Loucy (cell line): Measurements from ENCODE around the gene GRIN2A.

Experiments
- H2AFZ ChIP-seq: fragments of 200-600 bp; sonication (generic); 2 replicates; pipeline ENCODE4 v1.6.0; 2016; ENCODE audit warnings: antibody characterized with exemption, mild to moderate bottlenecking, low read length, moderate library complexity
- H3F3A ChIP-seq: fragments of 200-600 bp; 2 replicates; pipeline ENCODE4 v1.6.0; 2016; ENCODE audit warnings: antibody characterized with exemption, low read depth, mild to moderate bottlenecking
- H3K27me3 ChIP-seq: fragments of 200-600 bp; sonication (generic); 2 replicates; pipeline ENCODE4 v1.6.1; 2014; ENCODE audit warnings: low read length, mild to moderate bottlenecking; ENCODE audit not compliant: insufficient read depth, poor library complexity, severe bottlenecking
- H3K36me3 ChIP-seq: fragments of 200-600 bp; sonication (generic); 2 replicates; pipeline ENCODE4 v1.6.1; 2016; ENCODE audit warnings: low read length; ENCODE audit not compliant: insufficient read depth
- H3K4me1 ChIP-seq: fragments of 200-600 bp; sonication (generic); 2 replicates; pipeline ENCODE4 v1.5.1; 2014; ENCODE audit warnings: low read length, mild to moderate bottlenecking; ENCODE audit not compliant: insufficient read depth, poor library complexity, severe bottlenecking
- H3K4me2 ChIP-seq: fragments of 200-600 bp; sonication (generic); 2 replicates; pipeline ENCODE4 v1.6.0; 2014; ENCODE audit warnings: antibody characterized with exemption, low read length, low read depth, mild to moderate bottlenecking; ENCODE audit not compliant: poor library complexity, severe bottlenecking
- H3K4me3 ChIP-seq: fragments of 200-600 bp; sonication (generic); 2 replicates; pipeline ENCODE4 v1.5.1; 2014; ENCODE audit warnings: low read length, mild to moderate bottlenecking, mixed read lengths; ENCODE audit not compliant: poor library complexity, severe bottlenecking
- H3K79me2 ChIP-seq: fragments of 200-600 bp; sonication (generic); 2 replicates; pipeline ENCODE4 v1.6.1; 2014; ENCODE audit warnings: low read length; ENCODE audit not compliant: insufficient read depth
- H3K9ac ChIP-seq: fragments of 200-600 bp; sonication (generic); 2 replicates; pipeline ENCODE4 v1.6.0; 2014; ENCODE audit warnings: mild to moderate bottlenecking, low read depth, low read length, moderate library complexity; ENCODE audit not compliant: poor library complexity, severe bottlenecking
- H3K9me2 ChIP-seq: fragments of 200-600 bp; sonication (generic); replicated peaks from 2 replicates; pipeline ENCODE4 v1.6.1; 2016; ENCODE audit warnings: low read depth, low read length, mixed read lengths
- H3K9me3 ChIP-seq: fragments of 200-600 bp; sonication (generic); 2 replicates; pipeline ENCODE4 v1.6.1; 2014; ENCODE audit warnings: mild to moderate bottlenecking, antibody characterized with exemption, low read length, low read depth; ENCODE audit not compliant: insufficient read depth
- H4K20me1 ChIP-seq: fragments of 200-600 bp; sonication (generic); 2 replicates; pipeline ENCODE4 v1.6.0; 2014; ENCODE audit warnings: antibody characterized with exemption, low read length, mild to moderate bottlenecking; ENCODE audit not compliant: insufficient read depth, poor library complexity, severe bottlenecking
- CTCF ChIP-seq: fragments of 200-600 bp; sonication (generic); conservative IDR thresholded peaks from 2 replicates; pipeline ENCODE4 v1.5.1; 2014; ENCODE audit warnings: mild to moderate bottlenecking, antibody characterized with exemption, low read length
- EZH2phosphoT487 ChIP-seq: fragments of 200-600 bp; IDR thresholded peaks from 2 replicates; pipeline ENCODE4 v1.6.1; 2018; ENCODE audit warnings: antibody characterized with exemption, mild to moderate bottlenecking, moderate library complexity, borderline replicate concordance

Gene GRIN2A

GRCh38 chr16:10085078-10085798, 97.0 kb downstream of the GRIN2A start:
- H3K4me1 ChIP-seq: no peaks in the 10 kb centered on the region
- no peaks in the 10 kb centered on the region for H3K79me2 ChIP-seq
- no peak overlapping the region for H3K4me2 ChIP-seq
- H4K20me1 ChIP-seq: no peaks in the 10 kb centered on the region
- H3K36me3 ChIP-seq: no peaks in the 10 kb centered on the region
- H2AFZ ChIP-seq: no peak overlapping the region
- TF ChIP-seq CTCF (no peak), EZH2phosphoT487 (no peak)
- H3K27me3 ChIP-seq: no peaks in the 10 kb centered on the region
- no peak overlapping the region for H3K4me3 ChIP-seq
- no peaks in the 10 kb centered on the region for H3F3A ChIP-seq
- no peaks in the 10 kb centered on the region for H3K9me3 ChIP-seq
- H3K9ac ChIP-seq: no peak overlapping the region
- H3K9me2 ChIP-seq: no peaks in the 10 kb centered on the region

DNA sequence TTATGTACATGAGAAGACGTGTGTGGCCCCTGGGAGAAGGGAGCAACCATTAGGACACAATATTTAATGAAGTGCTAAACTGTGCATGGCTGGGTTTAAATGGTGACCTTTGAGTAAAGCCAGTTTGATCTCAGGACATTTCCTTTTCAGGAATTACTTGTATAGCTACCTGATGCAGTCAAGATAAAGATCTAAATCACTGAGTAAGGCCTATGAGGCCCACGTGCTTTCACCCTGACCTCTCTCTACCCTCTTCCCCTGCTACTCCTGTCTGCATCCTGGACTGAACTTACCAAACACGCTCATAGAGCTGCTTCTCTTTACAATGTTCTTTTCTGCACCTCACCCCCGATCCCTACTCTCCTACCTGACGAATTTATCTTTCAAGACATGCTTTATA, 98.9 kb downstream of the GRIN2A start:
- Histone ChIP-seq H3K4me3 (no peak overlapping the region), H3K9ac (no peak overlapping the region), H2AFZ (no peak overlapping the region), H3K9me2 (no peaks in the 10 kb centered on the region), H3F3A (no peaks in the 10 kb centered on the region), H3K27me3 (no peaks in the 10 kb centered on the region), H4K20me1 (no peaks in the 10 kb centered on the region), H3K79me2 (no peaks in the 10 kb centered on the region), H3K4me2 (no peak overlapping the region), H3K9me3 (no peaks in the 10 kb centered on the region), H3K4me1 (no peaks in the 10 kb centered on the region), H3K36me3 (no peaks in the 10 kb centered on the region)
- TF ChIP-seq CTCF: no peak

DNA sequence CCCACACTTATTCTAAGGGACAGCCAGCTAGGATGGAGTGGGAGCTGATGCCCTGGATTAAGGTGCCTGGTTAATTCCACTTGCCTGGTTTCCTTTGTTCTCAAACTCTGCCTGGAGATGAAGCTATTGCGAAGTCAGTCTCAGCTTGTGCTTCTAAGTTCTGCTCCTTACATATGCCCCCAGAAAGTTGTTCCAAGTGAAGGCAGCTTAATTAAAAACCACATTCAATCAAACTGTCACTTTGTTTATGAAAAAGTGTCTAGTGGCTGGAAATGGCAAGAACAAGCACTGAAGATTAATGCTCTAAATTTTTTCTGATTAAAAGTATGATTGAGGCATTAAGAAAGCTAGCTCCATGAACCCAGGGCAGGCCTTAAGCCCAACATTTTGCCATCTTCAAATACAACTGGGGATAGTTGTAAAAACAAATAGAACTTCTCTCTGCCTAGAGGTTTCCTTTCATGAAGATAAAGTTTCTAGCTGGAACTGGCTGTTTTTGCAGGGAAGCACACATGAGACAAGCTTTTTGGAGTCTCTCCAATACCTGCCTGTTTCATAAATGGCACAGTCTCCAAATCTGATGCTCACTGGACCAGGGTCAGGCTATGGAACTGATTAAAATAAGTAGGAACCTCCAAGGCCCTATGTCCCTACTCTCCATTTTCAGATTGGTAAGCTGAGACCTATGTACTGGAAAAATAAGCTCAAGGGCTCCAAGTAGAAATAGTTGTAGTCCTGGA, 100.9 kb downstream of the GRIN2A start:
- no peaks in the 10 kb centered on the region for H4K20me1 ChIP-seq
- no peaks in the 10 kb centered on the region for H3K36me3 ChIP-seq
- H2AFZ ChIP-seq: no peak overlapping the region
- no peak overlapping the region for H3K9ac ChIP-seq
- no peak overlapping the region for H3K4me3 ChIP-seq
- H3K9me3 ChIP-seq: no peaks in the 10 kb centered on the region
- no peaks in the 10 kb centered on the region for H3K9me2 ChIP-seq
- no peak for TF ChIP-seq CTCF
- no peak for TF ChIP-seq EZH2phosphoT487
- no peaks in the 10 kb centered on the region for H3K79me2 ChIP-seq
- no peaks in the 10 kb centered on the region for H3F3A ChIP-seq
- no peaks in the 10 kb centered on the region for H3K4me1 ChIP-seq
- H3K27me3 ChIP-seq: no peaks in the 10 kb centered on the region
- no peak overlapping the region for H3K4me2 ChIP-seq
